GM10847 (cell line): ENCODE data around the gene SMYD3.

Source experiments
- POLR2A ChIP-seq: IDR thresholded peaks from 2 replicates; pipeline ENCODE4 v1.6.1; 2011; ENCODE audit not compliant: insufficient read length; ENCODE audit errors: extremely low read depth

SMYD3 gene

GRCh38 chr1:245872475-245872874 is 634.6 kb downstream of the SMYD3 start:
- no peak for TF ChIP-seq POLR2A

- no peak for TF ChIP-seq POLR2A
These were observed 635.2 kb downstream of the SMYD3 start for GRCh38 chr1:245871915-245872314.

GRCh38 chr1:245871191-245871590 is 635.9 kb downstream of the SMYD3 start:
- no peak for TF ChIP-seq POLR2A

- no peak for TF ChIP-seq POLR2A
These were observed 636.4 kb downstream of the SMYD3 start for GRCh38 chr1:245870698-245871097.

- TF ChIP-seq POLR2A = no peak
These were observed 637.2 kb downstream of the SMYD3 start for GRCh38 chr1:245869847-245870246.

- TF ChIP-seq POLR2A = no peak
These were observed 639.3 kb downstream of the SMYD3 start for GRCh38 chr1:245867738-245868137.

- no peak for TF ChIP-seq POLR2A
These were observed 642.2 kb downstream of the SMYD3 start for GRCh38 chr1:245864872-245865271.

GRCh38 chr1:245863566-245864184 is 643.4 kb downstream of the SMYD3 start:
- TF ChIP-seq POLR2A = no peak

- TF ChIP-seq POLR2A = no peak
These were observed 644.1 kb downstream of the SMYD3 start for GRCh38 chr1:245862812-245863540.

GRCh38 chr1:245860657-245861544 is 646.2 kb downstream of the SMYD3 start:
- TF ChIP-seq POLR2A = no peak

- no peak for TF ChIP-seq POLR2A
These were observed 647.5 kb downstream of the SMYD3 start for GRCh38 chr1:245859493-245860114.

GRCh38 chr1:245858722-245859492 is 648.2 kb downstream of the SMYD3 start:
- no peak for TF ChIP-seq POLR2A

- TF ChIP-seq POLR2A = no peak
These were observed 648.9 kb downstream of the SMYD3 start for GRCh38 chr1:245858022-245858721.

GRCh38 chr1:245856944-245857531 is 650.0 kb downstream of the SMYD3 start:
- no peak for TF ChIP-seq POLR2A
